HEK293T (cell line): ENCODE data around the gene ADK.

Experiments
- ARNT ChIP-seq: fragments of 450-650 bp; IDR thresholded peaks from 2 replicates; pipeline ENCODE4 v1.6.1; 2017; ENCODE audit warnings: mild to moderate bottlenecking
- BHLHE40 ChIP-seq: fragments of 450-650 bp; IDR thresholded peaks from 2 replicates; pipeline ENCODE4 v1.6.1; 2016; ENCODE audit warnings: mild to moderate bottlenecking, moderate library complexity, borderline replicate concordance
- FOXA1 ChIP-seq: fragments of 450-650 bp; IDR thresholded peaks from 2 replicates; pipeline ENCODE4 v1.6.1; 2016; ENCODE audit warnings: mild to moderate bottlenecking
- FOXK2 ChIP-seq: fragments of 450-650 bp; IDR thresholded peaks from 2 replicates; pipeline ENCODE4 v1.6.1; 2016; ENCODE audit warnings: mild to moderate bottlenecking
- FOXM1 ChIP-seq: fragments of 450-650 bp; IDR thresholded peaks from 2 replicates; pipeline ENCODE4 v1.6.1; 2017; ENCODE audit warnings: mild to moderate bottlenecking, borderline replicate concordance
- LEF1 ChIP-seq: fragments of 450-650 bp; IDR thresholded peaks from 2 replicates; pipeline ENCODE4 v1.6.1; 2017; ENCODE audit warnings: mild to moderate bottlenecking, borderline replicate concordance
- NFRKB ChIP-seq: fragments of 450-650 bp; IDR thresholded peaks from 2 replicates; pipeline ENCODE4 v1.6.1; 2016; ENCODE audit warnings: mild to moderate bottlenecking, moderate library complexity
- PKNOX1 ChIP-seq: fragments of 450-650 bp; IDR thresholded peaks from 2 replicates; pipeline ENCODE4 v1.6.1; 2016
- SP1 ChIP-seq: fragments of 450-650 bp; IDR thresholded peaks from 2 replicates; pipeline ENCODE4 v1.6.1; 2017
- TARDBP ChIP-seq: fragments of 450-650 bp; IDR thresholded peaks from 2 replicates; pipeline ENCODE4 v1.6.1; 2016

DNA sequence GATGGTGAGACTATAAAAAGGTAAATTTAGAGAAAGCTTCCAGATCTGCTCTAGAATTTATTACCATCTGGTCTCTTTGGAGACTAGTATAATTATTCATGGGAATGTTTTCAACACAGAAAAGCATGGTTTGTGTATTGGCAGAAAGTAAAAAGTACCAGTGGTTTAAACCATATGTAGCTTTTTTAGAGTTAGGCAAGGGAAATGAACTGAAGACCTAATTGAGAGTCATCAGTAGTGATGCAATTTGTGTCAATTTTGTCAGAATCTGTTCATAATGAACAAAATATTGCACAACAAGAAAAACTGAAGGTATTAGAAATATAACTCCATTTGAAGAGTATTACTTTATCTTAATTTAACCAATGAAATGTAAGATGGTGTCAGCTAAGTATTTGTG is 181.4 kb downstream of the ADK start:
- TF ChIP-seq FOXM1 = no peak
- no peak for TF ChIP-seq PKNOX1
- TF ChIP-seq TARDBP = no peak
- no peak for TF ChIP-seq BHLHE40
- TF ChIP-seq SP1 = no peak
- no peak for TF ChIP-seq FOXK2
- TF ChIP-seq NFRKB = no peak
- TF ChIP-seq ARNT = no peak
- TF ChIP-seq LEF1 = no peak
- no peak for TF ChIP-seq FOXA1
